GM21526 (cell line): ENCODE measurements around the gene NXN.
"Not testable (repeated sequence)": the region's sequence is repeated elsewhere in the genome, so short reads cannot be mapped to it uniquely, and the experiment has no call there.

Source experiments
- ATAC-seq: cut with Tn5 transposase; IDR thresholded peaks from one replicate; pipeline ENCODE4 v1.9.1; 2021; ENCODE audit warnings: moderate library complexity; ENCODE audit not compliant: unreplicated experiment, low FRiP score

The NXN gene

GRCh38 chr17:981292-981658, 1.7 kb upstream of the NXN start:
- no peak for ATAC-seq

- no peak for ATAC-seq
Observed at GRCh38 chr17:980406-981291, 1.1 kb upstream of the NXN start.

DNA sequence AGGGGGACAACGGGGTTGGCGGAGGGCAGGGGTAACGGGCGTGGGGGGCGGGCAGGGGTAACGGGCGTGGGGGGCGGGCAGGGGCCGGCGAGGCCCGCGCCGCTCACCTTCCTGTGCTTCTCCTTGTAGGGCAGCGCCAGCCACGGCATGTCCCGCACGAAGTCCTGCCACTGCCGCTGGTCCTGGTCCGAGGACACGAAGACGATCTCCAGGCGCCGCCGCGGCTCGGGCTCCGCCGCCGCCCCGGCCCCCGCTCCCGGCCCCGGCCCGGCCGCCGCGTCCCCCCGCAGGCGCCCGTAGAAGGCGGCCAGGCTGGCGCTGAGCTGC, 401 bp downstream of the NXN start:
- ATAC-seq: no peak

- no peak for ATAC-seq
Observed at GRCh38 chr17:978103-979093, 1.2 kb downstream of the NXN start.

- no peak for ATAC-seq
Observed at GRCh38 chr17:977166-977565, 2.4 kb downstream of the NXN start.

GRCh38 chr17:976312-976711, 3.3 kb downstream of the NXN start:
- ATAC-seq: no peak

GRCh38 chr17:975371-975915, 4.1 kb downstream of the NXN start:
- no peak for ATAC-seq

GRCh38 chr17:974778-975177, 4.8 kb downstream of the NXN start:
- ATAC-seq: not testable (repeated sequence)

DNA sequence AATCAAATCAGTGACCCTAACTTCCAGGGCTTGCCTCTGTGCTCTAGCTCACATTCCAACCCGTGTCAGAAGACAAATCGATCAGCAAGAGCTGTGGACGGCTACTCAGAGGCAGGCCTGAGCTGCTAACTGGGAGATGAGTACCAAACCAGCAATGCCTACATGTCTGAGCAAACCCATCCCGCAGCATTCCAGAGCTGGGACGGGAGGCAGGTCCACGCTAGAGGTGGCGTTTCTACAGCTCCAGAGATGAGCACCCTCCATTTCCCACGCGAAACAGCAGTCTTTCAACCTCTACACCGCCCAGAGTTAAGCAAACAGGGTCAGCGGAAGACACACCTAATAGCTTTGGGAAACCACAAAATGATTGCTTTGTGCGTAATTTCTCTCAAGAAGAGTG, 6.5 kb downstream of the NXN start:
- ATAC-seq: no peak

DNA sequence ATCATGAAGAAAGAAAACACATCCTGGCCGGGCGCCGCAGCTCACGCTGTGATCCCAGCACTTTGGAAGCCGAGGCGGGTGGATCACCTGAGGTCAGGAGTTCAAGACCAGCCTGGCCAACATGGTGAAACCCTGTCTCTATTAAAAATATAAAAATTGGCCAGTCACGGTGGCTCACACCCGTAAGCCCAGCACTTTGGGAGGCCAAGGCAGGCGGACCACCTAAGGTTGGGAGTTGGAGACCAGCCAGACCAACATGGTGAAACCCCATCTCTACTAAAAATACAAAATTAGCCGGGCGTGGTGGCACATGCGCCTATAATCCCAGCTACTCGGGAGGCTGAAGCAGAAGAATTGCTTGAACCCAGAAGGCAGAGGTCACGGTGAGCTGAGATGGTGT, 7.7 kb downstream of the NXN start:
- not testable (repeated sequence) for ATAC-seq

GRCh38 chr17:970364-970763, 9.2 kb downstream of the NXN start:
- no peak for ATAC-seq

DNA sequence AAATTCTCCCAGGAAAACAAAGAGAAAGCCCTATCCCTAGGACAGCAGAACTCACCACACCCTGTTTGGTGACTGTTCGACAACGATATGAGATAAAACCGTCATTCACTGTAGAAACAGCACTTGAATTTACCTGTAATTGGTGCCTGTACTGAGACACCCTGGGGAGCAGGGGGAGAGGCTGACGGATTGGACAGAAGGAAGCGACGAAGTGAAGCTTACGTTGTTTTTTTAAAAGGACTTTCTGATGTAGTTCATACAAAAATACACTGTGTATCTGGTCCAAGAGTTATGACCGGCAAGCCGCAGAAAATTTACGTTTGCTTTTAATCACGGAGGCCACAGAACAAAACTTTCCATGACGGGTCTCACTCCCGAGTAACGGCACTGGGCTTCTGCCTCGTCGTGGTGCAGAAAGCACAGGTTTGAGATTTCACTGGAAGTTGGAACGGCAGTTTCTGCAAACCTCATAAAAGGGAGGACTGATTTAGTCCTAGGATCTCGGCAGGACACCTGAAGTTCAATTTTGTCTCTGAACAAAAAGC, 9.7 kb downstream of the NXN start:
- no peak for ATAC-seq

GRCh38 chr17:968812-969730, 10.5 kb downstream of the NXN start:
- no peak for ATAC-seq

- no peak for ATAC-seq
Observed at GRCh38 chr17:967122-967521, 12.5 kb downstream of the NXN start.

DNA sequence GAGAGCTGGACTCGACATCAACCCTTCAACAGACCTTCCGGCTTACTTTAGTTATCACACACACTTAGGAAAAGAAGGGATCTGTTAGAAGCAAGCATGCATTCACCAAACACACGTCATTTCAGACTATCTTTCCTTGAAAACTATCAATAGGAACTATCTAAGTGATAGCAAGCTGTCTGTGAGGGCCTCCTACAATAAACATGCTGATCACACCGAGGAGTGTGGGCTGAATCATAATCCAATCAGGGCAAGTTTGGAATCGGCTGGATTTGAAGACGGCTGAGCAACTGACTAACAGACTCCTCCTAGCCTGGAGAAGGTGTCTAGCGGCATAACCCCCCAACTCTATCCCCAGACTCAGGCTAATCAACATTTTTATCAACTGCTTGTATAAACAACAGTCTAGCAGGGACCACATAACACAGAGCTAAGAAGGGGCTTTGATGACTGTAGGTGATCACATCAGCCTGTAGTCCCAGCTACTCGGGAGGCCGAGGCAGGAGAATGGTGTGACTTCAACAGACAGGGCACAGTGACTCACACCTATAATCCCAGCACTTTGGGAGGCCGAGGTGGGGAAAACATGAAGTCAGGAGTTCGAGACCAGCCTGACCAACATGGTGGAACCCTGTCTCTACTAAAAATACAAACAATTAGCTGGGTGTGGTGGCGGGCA, 14.1 kb downstream of the NXN start:
- no peak for ATAC-seq

- no peak for ATAC-seq
Observed at GRCh38 chr17:964876-965275, 14.7 kb downstream of the NXN start.

- no peak for ATAC-seq
Observed at GRCh38 chr17:962670-963069, 16.9 kb downstream of the NXN start.

DNA sequence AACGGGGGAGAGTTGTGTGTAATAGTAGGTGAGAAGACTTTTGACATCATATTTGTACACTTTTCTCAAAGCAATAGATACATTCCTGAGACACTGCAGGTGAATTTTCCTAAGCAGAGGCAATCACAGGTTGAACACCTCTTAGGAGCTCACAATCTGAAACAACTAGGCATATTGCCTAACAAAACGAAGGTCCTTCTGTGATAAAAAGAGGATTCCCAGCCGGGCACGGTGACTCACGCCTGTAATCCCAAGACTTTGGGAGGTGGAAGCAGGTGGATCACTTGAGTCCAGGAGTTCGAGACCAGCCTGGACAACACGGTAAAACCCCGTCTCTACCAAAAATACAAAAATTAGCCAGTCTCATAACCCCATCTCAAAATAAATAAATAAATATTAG, 17.4 kb downstream of the NXN start:
- no peak for ATAC-seq

DNA sequence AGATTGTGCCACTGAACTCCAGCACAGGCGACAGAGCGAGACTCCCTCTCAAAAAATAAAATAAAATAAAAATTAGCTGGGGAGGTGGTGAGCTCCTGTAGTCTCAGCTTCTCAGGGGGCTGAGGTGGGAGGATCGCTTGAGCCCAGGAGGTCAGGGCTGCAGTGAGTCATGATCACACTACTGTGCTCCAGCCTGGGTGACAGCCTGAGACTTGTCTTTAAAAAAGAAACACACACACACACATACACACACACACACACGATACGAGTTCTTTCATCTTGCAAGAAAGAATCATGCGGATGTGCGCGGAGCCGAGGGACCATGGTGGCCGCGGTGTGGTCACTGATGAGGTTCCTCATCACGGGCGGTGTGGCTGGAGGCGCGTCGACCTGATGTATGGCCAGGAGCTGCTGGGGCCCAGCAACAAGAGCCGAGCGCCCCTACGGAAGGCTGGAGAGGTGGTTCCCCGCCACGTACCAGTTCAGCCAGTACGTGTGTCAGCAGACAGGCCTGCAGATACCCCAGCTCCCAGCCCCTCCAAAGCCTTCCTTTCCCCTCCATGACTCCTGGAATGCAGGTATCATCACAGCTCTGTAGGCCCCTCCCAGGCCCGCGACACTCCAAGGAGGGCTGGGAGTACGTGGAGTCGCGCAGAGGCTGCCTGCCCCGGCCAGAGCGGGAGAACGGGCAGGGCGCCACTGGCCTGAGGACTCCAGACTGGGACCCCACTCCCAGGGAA, 20.7 kb downstream of the NXN start:
- no peak for ATAC-seq
